Esophagus squamous epithelium (tissue), 4 donors: Measurements from ENCODE around the gene IL10RA.
A peak's percentile ranks its signal among the peaks of the same experiment; 100 is the strongest.

Experiments
- CTCF ChIP-seq, 6 experiments: fragments of 450-650 bp in 4 of 6; fragments of 200-600 bp in 2 of 6; sonication (generic) in 2 of 6; IDR thresholded peaks; one replicate each; pipeline ENCODE4 v1.5.1; 2016 to 2019; ENCODE audit warnings: antibody characterized with exemption in 6 of 6, mild to moderate bottlenecking in 4 of 6, moderate library complexity in 4 of 6
- POLR2A ChIP-seq, 4 donors: fragments of 450-650 bp; IDR thresholded peaks; one replicate each; pipeline ENCODE4 v1.6.1; 2017; ENCODE audit warnings: antibody characterized with exemption in 4 of 4, mild to moderate bottlenecking in 4 of 4, moderate library complexity in 3 of 4

GRCh38 chr11:118000850-118001228 is 14.6 kb downstream of the IL10RA start:
- TF ChIP-seq CTCF (IDR thresholded peaks at IDR 0.05) (no peak), POLR2A (IDR thresholded peaks at IDR 0.05) (peak in 1 of 4 donors; percentile 1)
